NCI-H2171 (cell line): Measurements from ENCODE around the gene PLCB3.

Experiments used
- DNase-seq: peaks from one replicate; lab custom pipeline; 2025; lab: John Stamatoyannopoulos, UW

PLCB3 gene

DNA sequence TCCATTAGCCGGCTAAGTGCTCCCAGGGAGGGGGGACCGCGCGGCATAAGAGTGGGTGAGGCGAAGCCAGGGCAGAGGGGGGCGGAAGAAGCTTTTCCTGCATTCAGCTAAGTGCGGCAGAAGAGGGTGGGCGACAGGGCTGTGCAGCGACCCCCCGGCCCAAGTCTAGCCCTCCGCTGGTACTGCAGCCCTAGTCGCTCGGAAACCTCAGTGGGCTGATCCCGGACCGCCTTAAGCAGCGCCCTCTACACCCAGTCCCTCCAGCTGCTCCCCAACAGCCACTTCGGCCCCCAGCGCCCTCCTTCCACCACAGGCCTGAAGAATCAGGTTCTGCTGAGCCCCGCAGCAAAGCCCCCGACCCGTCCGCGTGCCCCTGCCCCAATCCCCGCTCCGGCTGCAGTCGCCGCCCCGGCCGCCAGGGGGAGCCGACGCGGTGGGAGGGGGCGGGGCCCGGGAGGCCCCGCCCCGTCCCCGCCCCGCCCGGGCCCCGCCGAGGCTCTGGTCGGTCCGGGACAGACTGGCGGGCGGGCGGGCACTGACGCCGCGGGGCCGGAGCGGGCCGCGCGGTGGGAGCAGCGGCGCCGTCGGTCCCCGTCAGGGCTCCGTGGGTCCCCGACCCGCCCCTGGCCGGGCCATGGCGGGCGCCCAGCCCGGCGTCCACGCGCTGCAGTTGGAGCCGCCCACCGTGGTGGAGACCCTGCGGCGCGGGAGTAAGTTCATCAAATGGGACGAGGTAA is at the start of gene PLCB3:
Gene PLCB3 (plus strand): TSS at position 515 of the 737 bp plus-strand sequence. CDS start 120 bp downstream, at position 635.
- peak; percentile 61 for DNase-seq

DNA sequence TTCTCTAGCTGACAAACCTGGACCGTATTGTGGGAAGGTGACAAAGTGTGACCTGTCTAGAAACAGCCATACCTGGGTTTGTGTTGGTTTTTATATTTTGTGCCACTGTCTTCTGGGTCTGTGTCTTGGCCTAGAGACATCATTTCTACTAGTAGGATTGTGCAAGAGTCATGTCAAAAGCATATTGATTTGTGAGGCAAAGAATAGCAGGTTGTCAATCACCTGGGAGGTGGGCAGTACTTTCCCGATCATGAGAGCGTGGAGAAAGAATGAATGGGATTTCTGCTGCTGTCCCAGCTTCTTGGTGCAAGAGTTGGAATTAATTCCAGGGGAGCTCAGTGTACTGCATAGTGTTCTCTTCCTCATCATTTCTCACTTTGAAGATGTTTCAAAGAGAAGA is 49.8 kb upstream of the PLCB3 start:
- no peak for DNase-seq

DNA sequence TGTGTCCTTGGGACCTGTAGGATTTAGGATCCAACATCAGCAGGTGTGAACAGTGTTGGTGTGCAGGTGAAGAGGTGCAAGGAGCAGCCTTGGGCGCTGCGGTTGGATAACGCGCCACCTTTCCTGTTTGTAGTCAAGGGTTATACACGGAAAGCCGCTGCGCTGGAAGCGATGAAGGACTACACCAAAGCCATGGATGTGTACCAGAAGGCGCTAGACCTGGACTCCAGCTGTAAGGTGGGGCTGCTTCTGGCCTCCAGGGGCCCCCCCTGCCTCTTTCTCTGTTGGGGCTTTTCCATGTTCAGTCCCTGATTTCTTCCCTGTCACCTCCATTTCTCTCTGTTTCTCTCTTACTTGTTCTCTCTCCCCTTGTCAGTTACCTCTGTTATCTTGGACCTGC is 48.3 kb upstream of the PLCB3 start:
- DNase-seq = no peak

DNA sequence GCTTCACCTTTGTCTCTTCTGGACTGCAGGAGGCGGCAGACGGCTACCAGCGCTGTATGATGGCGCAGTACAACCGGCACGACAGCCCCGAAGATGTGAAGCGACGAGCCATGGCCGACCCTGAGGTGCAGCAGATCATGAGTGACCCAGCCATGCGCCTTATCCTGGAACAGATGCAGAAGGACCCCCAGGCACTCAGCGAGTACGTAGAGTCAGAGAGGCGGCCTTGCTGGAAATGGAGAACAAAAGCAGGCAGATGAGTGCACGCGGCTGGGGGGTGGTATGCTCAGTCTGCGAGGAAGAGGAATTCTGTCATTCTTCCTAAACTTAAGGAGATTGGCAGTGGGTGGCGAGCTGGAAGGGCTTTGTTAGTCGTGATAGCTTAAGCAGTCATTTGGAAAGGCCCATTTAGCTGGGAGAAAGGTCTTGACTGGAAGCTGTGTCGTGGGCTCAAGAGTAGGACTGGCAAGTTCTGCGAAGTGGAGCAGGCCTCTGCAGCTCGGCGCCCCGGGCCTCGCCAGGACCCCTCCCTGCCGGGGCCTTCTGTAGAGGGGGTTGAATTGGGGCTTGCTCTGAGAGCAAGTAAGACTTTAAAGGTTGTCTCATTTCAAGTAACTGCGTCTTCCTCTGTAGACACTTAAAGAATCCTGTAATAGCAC is 47.8 kb upstream of the PLCB3 start:
- DNase-seq = no peak

DNA sequence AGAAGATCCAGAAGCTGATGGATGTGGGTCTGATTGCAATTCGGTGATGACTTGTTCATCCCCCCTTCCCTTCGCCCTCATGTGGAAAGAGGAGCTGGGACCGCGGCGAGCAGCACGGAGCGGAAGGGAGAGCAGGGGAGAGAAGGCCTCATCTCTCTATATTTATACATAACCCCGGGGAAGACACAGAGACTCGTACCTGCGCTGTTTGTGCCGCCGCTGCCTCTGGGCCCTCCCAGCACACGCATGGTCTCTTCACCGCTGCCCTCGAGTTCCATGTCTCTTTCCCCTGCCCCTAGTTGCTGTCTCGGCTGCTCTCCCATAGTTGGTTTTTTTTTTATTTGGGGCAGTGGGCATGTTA is 47.3 kb upstream of the PLCB3 start:
- no peak for DNase-seq

DNA sequence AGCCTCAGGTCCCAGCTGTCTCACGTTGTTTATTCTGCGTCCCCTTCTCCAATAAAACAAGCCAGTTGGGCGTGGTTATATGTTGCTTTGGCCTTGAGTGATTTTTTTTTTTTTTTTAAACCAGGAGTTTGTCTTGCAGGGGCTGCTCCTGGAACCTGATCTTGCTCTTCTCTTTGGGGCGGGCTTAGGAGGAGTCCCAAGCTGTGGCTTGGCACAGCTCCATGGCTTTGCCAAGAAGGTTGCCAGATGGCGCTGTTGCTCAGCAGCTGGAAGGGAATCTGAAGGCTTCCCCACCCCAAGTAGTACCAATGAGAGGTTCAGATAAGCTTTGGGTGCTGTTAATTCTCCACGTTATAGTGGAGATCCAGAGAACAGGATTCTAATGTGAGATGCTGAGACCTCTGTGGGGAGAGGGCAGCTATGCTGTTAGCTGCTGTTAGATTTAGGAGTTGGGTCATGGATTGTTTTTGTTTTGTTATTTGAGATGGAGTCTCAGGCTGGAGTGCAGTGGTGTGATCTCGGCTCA is 46.8 kb upstream of the PLCB3 start:
- peak; percentile 99 for DNase-seq

DNA sequence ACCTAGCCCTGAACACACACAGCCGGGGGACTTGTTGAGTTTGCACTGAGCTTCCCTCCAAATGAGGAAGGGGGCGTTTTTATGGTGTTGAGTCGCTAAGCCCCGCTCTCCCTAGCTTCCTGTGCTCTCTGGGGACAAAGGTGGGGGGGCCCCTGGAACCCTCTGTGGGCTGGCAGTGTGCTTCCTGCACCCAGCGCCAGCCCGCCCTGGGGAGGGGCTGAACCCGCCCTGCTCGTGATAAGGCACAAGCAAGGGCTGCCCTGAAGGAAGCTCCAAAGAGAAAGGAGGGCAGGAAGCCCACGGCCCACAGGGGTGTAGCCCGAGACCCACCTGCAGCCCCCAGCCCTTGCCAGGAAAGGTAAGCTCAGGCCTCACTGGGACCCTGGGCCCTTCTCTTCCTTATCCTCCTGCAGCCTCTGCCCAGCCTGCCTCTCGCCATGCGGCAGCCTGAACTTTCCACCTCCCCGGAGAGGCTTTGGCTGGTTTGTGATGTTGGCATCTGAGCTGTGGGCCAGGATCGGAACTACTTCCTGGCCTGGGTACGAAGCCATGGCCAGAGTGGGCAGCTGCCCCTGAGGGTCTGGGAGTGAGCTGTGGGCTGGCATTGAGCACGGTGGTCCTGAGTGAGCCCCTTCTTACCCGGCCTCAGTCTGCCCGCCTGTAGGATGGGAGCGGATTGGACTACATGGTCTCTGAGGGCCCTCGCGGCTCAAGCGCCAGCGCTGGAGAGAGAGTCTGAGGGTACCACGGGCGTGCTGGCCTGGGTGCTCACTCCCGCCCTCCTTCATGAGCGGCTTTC is 44.7 kb upstream of the PLCB3 start, which contains the start of gene FERMT3:
Gene FERMT3 (plus strand): TSS at position 265 of the 799 bp plus-strand sequence. CDS start 644 bp downstream, outside the sequence.
- no peak for DNase-seq

DNA sequence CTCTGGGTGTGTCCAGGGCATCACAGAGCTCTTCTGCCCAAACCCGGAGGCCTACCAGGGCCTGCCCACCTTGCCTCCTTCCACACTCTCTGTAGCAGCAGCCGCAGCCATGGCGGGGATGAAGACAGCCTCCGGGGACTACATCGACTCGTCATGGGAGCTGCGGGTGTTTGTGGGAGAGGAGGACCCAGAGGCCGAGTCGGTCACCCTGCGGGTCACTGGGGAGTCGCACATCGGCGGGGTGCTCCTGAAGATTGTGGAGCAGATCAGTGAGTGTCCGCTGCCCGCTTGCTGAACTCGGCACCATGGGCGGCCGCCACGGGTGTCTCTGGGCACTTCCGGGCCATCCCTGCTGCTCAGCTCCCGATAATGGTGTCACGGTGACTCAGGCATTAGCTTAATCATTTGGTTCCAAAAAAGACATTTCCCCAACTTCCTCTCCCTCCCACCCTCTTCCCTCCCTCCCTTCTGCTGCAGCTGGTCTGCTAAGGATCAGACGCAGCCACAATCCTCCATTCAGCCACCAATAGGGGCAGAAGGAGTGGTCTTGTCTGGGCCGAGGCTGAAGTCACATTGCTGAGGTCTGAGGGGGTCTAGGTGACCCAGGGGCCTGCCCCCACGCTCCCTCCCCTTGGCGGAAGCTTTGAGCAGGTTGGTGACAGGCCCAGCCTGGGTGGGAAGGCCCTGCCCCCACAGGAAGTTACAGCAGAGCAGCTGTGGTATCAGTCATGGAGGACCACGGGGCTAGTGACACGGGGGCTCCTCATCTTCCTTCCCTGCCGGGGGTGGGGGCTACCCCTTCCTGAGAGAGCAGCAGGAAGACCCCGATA is 43.9 kb upstream of the PLCB3 start:
- no peak for DNase-seq

DNA sequence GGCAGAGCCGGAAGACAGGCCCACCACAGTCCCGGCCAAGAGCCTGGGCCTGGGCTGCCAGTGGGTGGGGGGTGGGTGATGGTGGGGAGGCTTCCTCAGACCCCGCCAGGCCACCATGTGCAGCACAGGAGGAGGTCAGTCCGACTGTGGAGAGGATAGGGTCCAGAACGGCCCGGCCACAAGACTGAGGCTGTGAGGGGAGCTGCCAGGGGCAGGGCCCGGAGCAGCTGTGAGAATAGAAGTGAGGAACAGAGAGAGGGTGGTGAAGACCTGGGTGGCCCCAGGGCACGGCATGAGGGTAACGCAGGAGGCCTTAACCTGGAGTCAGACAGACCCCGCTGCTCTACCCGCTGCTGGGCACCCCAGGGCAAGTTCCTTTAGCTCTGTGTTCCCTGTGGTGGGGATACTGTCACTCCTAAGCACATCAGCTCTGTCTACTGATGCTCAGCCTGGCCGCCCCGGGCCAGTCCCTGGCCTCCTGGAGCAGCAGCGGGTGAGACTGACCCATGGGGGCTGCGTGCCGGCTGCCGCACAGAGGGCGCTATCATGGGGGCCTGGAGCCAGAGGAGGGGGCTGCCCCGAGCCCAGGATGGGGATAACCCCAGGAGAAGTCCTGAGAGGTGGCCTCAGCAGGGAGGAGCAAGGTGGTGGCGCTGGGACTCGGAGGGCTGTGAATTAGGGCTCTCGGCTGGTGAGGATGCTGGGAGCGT is 43.1 kb upstream of the PLCB3 start:
- DNase-seq = no peak

DNA sequence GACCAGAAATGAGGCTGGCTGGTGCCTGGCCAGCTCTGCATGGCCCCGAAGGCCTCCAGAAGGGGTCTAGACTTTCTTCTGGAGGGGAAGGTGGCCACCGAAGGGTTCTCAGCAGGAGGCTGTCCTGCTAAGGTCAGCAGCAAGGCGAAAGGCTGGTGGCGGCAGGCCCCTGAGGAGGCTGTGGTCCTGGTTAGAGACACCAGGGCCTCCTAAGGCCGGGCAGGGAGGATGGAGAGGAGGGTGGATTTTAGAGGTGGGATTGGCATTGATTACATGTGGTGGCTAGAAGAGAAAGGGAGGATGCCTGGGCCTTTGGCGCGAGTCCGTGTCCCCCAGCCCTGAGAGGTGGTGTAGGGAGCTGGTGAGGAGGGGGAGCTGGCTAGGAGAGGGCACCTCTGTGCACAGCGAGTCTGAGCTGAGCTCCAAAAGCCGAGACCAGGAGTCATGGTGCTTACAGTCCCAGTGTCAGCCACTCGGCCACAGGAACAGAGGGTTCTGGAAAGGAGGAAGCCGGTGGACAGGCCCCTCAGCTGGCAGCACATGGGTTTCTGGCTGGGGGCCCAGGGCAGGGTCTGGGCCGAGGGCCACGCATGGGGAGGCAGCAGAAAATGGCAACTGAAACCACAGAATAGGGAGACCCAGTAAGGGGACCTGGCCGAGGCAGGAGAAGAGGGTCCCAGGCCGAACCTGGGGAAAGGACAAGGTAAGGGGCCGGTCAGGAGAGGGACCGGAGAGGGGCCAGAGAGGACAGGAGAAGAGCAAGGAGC is 42.4 kb upstream of the PLCB3 start:
- DNase-seq = no peak

DNA sequence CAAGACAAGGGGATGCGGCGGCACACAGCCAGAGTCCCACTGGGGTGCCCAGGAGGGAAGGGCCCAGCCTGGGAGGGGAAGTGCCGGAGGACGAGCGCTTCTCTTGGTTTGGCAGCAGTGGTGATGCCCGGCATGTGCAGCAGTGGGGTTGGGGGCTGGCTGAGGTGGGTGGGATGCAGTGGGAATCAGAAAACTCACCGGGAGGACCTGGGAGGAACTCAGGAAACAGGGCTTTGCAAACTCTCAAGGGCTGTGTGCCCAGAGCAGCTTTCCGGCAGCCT is 41.8 kb upstream of the PLCB3 start:
- DNase-seq = no peak

DNA sequence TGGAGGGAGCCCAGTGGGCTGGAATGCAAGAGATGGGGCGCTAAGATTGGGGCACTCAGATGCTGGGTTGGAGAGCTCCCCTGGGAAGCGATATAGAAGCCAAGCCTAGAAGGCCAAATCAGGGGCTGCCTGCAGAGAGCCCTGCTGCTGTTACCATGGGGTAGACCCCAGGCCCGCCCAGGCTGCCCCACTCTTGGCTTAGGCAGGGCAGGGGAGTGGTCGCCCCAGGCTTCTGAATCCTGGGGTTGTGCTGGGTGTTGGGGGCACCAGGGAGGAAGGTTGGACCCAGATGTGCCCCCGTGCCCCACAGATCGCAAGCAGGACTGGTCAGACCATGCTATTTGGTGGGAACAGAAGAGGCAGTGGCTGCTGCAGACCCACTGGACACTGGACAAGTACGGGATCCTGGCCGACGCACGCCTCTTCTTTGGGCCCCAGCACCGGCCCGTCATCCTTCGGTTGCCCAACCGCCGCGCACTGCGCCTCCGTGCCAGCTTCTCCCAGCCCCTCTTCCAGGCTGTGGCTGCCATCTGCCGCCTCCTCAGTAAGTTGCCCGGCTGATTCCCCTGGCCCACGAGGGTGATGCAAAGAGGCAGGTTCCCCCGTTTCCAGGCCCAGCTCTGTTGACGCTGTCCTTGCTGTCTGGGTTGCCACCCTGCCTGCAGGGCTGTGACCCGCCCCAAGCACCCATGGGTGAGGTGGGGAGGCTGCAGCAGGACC is 40.9 kb upstream of the PLCB3 start:
- no peak for DNase-seq

DNA sequence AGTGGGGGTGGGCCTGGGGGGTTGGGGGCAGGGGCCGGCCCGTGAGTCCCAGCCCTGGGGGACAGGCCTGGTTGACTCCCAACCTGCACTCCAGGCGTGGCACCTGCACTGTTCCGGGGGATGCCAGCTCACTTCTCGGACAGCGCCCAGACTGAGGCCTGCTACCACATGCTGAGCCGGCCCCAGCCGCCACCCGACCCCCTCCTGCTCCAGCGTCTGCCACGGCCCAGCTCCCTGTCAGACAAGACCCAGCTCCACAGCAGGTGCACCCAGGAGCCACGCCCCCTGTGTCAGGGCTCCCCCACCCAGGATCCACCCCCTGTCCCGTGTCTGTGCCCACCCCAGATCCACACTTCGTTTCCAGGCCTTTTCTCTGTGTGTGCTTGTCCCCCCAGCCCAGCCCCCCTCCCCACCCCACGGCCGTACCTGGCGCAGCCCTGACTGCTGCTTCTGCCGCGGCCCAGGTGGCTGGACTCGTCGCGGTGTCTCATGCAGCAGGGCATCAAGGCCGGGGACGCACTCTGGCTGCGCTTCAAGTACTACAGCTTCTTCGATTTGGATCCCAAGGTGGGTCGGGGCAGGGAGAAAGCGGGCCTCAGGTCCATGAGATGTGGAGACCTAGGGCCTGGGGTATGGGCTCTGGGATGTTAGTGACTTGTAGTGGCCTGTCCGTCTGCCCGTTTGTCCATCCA is 40.0 kb upstream of the PLCB3 start:
- DNase-seq = no peak

DNA sequence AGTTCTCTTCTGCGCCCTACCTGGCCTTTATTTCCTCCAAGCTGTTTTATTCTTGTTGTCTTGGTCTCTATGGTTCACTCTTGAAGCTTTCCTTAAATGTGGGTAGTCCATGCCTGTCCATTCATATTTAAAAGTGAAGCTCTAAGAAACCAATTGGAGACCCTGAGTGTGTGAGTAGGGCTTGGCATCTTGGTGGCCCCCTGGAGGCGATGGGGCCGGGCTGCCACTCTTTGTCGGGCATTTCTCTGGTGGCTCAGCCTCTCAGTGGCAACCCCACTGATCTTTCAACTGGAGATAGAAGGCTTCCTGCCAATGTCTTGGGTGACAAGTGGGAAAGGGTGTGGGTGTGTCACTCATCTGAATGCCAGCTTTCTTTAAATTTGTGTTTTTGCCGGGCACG is 34.5 kb upstream of the PLCB3 start:
- DNase-seq = no peak

DNA sequence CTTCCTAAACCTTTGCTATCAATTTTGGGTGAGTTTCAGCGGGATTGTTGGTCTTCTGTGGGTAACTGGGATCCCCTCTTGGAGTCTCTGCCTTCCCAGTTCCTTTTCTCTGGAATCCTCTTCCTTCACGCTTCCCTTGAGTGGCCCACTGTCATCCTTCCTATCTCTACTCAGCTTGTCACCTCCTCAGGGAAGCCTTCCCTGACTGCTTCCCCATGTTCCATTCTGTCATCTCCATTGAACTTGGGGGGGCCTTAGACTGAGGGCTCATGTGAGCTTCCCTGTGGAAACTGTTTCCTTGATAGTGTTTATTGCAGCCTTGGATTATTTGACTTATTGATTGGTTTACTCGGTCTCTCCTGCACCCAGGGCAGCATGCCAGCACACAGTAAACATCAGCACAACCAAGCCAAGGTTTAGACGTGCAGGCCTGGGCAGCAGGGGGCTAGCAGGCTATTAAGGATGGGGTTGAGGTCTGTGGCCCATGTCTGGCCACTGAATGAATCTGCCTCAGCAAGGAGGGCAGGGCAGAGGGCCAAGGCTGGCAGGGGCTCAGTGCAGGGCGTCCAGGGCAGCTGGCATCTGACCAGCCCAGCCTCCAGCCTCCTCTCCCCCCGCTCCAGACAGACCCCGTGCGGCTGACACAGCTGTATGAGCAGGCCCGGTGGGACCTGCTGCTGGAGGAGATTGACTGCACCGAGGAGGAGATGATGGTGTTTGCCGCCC is 32.5 kb upstream of the PLCB3 start:
- no peak for DNase-seq

DNA sequence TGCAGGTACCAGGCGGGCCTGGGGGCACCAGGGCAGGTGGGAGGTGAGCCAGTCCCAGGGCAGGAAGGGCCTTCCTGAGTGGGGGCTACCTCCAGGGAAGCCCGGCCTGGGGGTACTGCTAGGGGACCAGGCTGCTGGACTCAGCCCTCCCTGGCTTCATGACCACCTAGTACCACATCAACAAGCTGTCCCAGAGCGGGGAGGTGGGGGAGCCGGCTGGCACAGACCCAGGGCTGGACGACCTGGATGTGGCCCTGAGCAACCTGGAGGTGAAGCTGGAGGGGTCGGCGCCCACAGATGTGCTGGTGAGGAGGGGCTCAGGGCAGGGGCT is 32.0 kb upstream of the PLCB3 start:
- no peak for DNase-seq

DNA sequence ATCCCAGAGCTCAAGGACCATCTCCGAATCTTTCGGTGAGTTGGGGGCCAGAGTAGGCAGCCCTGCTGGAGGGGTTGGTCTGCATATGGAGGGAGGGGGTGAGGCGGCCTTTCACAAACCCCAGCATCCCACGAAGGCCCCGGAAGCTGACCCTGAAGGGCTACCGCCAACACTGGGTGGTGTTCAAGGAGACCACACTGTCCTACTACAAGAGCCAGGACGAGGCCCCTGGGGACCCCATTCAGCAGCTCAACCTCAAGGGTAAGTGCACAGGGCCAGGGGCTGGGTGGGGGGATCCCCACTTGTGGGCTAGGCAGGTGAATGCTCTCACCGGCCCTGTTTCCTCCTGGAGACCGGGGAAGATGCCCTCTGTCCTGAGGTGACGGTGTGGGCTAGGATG is 31.6 kb upstream of the PLCB3 start:
- no peak for DNase-seq

DNA sequence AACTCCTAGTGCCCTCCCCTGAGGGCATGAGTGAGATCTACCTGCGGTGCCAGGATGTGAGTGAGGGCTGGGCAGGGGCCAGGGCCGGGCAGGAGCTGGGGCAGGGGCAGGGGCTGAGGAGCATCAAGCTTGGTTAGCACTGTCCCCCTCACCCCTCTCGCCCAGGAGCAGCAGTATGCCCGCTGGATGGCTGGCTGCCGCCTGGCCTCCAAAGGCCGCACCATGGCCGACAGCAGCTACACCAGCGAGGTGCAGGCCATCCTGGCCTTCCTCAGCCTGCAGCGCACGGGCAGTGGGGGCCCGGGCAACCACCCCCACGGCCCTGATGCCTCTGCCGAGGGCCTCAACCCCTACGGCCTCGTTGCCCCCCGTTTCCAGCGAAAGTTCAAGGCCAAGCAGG is 31.1 kb upstream of the PLCB3 start:
- no peak for DNase-seq

DNA sequence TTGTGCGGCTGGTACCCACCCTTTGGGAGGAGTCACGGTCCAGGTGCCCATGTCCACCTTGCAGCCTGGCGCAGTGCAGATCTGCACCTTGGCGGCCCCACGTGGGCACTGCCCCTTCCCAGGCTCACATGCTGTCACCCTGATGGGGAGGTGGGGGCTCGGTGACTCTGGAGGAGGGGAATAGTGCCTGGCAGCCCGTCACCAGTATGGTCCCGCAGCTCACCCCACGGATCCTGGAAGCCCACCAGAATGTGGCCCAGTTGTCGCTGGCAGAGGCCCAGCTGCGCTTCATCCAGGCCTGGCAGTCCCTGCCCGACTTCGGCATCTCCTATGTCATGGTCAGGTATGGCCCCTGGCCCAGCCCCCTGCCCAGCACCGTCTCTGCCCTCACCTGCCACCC is 30.5 kb upstream of the PLCB3 start:
- no peak for DNase-seq
